Lower lobe of right lung (tissue), 2 donors: Measurements from ENCODE around the gene CHD5. TPM values are rescaled to one million over a fixed set of nuclear protein-coding genes. Genes with fewer than 3 reads are reported as not detected.
"Not testable (repeated sequence)": the region's sequence is repeated elsewhere in the genome, so short reads cannot be mapped to it uniquely, and the experiment has no call there.

Experiments
- ATAC-seq, 2 donors: fragments of 200-7000 bp; cut with Tn5 transposase; one replicate each; pipeline ENCODE4 v1.9.1; 2020 to 2022; ENCODE audit warnings: mild to moderate bottlenecking in 2 of 2, moderate library complexity in 2 of 2
- DNase-seq: peaks from one replicate; pipeline ENCODE4 v3.0.0-alpha.2; 2020
- H3K27ac ChIP-seq: fragments of 200-600 bp; one replicate; pipeline ENCODE4 v1.8.0; 2022
- H3K27me3 ChIP-seq: fragments of 200-600 bp; one replicate; pipeline ENCODE4 v1.8.0; 2022; ENCODE audit warnings: low read depth
- H3K36me3 ChIP-seq: fragments of 200-600 bp; one replicate; pipeline ENCODE4 v1.8.0; 2022; ENCODE audit warnings: mild to moderate bottlenecking
- H3K4me1 ChIP-seq: fragments of 200-600 bp; one replicate; pipeline ENCODE4 v1.8.0; 2022
- H3K4me3 ChIP-seq: fragments of 200-600 bp; one replicate; pipeline ENCODE4 v1.8.0; 2022; ENCODE audit warnings: mild to moderate bottlenecking
- H3K9me3 ChIP-seq: fragments of 200-600 bp; one replicate; pipeline ENCODE4 v1.8.0; 2022
- CTCF ChIP-seq: fragments of 200-600 bp; IDR thresholded peaks from one replicate; pipeline ENCODE4 v1.8.0; 2022; ENCODE audit warnings: antibody characterized with exemption, mild to moderate bottlenecking
- intact Hi-C: fragments of 100-400 bp; cut with DNase I; formaldehyde crosslinking; loops from one replicate; pipeline ENCODE4 v1.11.0; 2022
- total RNA-seq: library from RNA; stranded (reverse); fragmentation: NEBNext Ultra II Directional; extraction: Animal tissue kit (Norgen Biotek cat#: 25700); gene quantifications from one replicate; pipeline ENCODE4 v1.2.1, GENCODE V29; 2021
- donor health status: DM: no; HTN: yes; CAD: no; lungs with severe emphysema.

Gene CHD5
- total RNA-seq, 1 donor from 2014 or later, result 0.56 TPM

- intact Hi-C loops, result no loop called here
- Histone ChIP-seq H3K27ac (no peak overlapping the region), H3K27me3 (no peaks in the 10 kb centered on the region), H3K9me3 (no peaks in the 10 kb centered on the region), H3K36me3 (no peaks in the 10 kb centered on the region), H3K4me3 (no peak overlapping the region), H3K4me1 (no peaks in the 10 kb centered on the region)
- DNase-seq (no peak), ATAC-seq (no peak)
- TF ChIP-seq CTCF, result no peak
These were observed 112.0 kb downstream of the CHD5 start for GRCh38 chr1:6068073-6068472.

GRCh38 chr1:6066680-6067079 is 113.4 kb downstream of the CHD5 start:
- no peak overlapping the region for H3K27ac ChIP-seq
- intact Hi-C loops, result no loop called here
- no peaks in the 10 kb centered on the region for H3K9me3 ChIP-seq
- no peak for ATAC-seq
- H3K4me3 ChIP-seq, result no peak overlapping the region
- H3K27me3 ChIP-seq, result no peaks in the 10 kb centered on the region
- no peaks in the 10 kb centered on the region for H3K36me3 ChIP-seq
- TF ChIP-seq CTCF, result no peak
- no peak for DNase-seq
- no peaks in the 10 kb centered on the region for H3K4me1 ChIP-seq

- no peaks in the 10 kb centered on the region for H3K27me3 ChIP-seq
- no peak overlapping the region for H3K4me3 ChIP-seq
- DNase-seq (no peak), ATAC-seq (no peak)
- H3K9me3 ChIP-seq, result no peaks in the 10 kb centered on the region
- intact Hi-C loops, result no loop called here
- H3K4me1 ChIP-seq, result no peaks in the 10 kb centered on the region
- H3K27ac ChIP-seq, result no peak overlapping the region
- H3K36me3 ChIP-seq, result no peaks in the 10 kb centered on the region
- no peak for TF ChIP-seq CTCF
These were observed 114.8 kb downstream of the CHD5 start for GRCh38 chr1:6065093-6065858.

- peak; percentile 50 for ATAC-seq
- intact Hi-C loops, H3K27me3 ChIP-seq: not testable (repeated sequence)
These were observed 116.5 kb downstream of the CHD5 start for GRCh38 chr1:6063532-6064053.

GRCh38 chr1:6062670-6063069 is 117.5 kb downstream of the CHD5 start:
- no peak overlapping the region for H3K4me3 ChIP-seq
- TF ChIP-seq CTCF, result no peak
- no peaks in the 10 kb centered on the region for H3K27me3 ChIP-seq
- ATAC-seq, result no peak
- no peak for DNase-seq
- no peaks in the 10 kb centered on the region for H3K36me3 ChIP-seq
- peaks cover 17% of the 10 kb centered on the region for H3K4me1 ChIP-seq
- intact Hi-C loops, result no loop called here
- H3K9me3 ChIP-seq, result no peaks in the 10 kb centered on the region
- H3K27ac ChIP-seq, result no peak overlapping the region

More at GRCh38 chr1:6063532-6064053, 116.5 kb downstream of the CHD5 start:
- H3K27ac ChIP-seq, DNase-seq, H3K4me3 ChIP-seq, H3K36me3 ChIP-seq, H3K9me3 ChIP-seq, H3K4me1 ChIP-seq: not testable (repeated sequence)

- no peak for TF ChIP-seq CTCF
- Histone ChIP-seq H3K9me3 (no peaks in the 10 kb centered on the region), H3K4me3 (no peak overlapping the region), H3K27ac (no peak overlapping the region), H3K27me3 (no peaks in the 10 kb centered on the region), H3K4me1 (peaks cover 30% of the 10 kb centered on the region), H3K36me3 (no peaks in the 10 kb centered on the region)
- DNase-seq, result no peak
- ATAC-seq, result no peak
- intact Hi-C loops, result no loop called here
These were observed 120.3 kb downstream of the CHD5 start for GRCh38 chr1:6059866-6060265.
